H1 (cell line): Measurements from ENCODE around the gene ZPBP2.

Source experiments
- ATF3 ChIP-seq: IDR thresholded peaks from 2 replicates; pipeline ENCODE4 v1.6.1; 2011; ENCODE audit warnings: low read depth, mild to moderate bottlenecking, low read length; ENCODE audit not compliant: insufficient read depth
- CHD7 ChIP-seq: fragments of 300-600 bp; sonication (generic); IDR thresholded peaks from 2 replicates; pipeline ENCODE4 v1.7.1; 2012; ENCODE audit warnings: low read length, moderate library complexity, mild to moderate bottlenecking, inconsistent platforms; ENCODE audit not compliant: insufficient replicate concordance
- EZH2 ChIP-seq: fragments of 200-600 bp; sonication (generic); IDR thresholded peaks from 2 replicates; pipeline ENCODE4 v1.7.1; 2012; ENCODE audit warnings: low read depth, mild to moderate bottlenecking, moderate library complexity, low read length, inconsistent platforms; ENCODE audit not compliant: severe bottlenecking
- RBBP5 ChIP-seq: IDR thresholded peaks from 2 replicates; pipeline ENCODE4 v1.7.1; 2012; ENCODE audit warnings: low read depth, mild to moderate bottlenecking, inconsistent platforms, low read length, moderate library complexity, borderline replicate concordance
- SP2 ChIP-seq: IDR thresholded peaks from 2 replicates; pipeline ENCODE4 v1.6.1; 2012; ENCODE audit warnings: mild to moderate bottlenecking, low read length, inconsistent platforms
- SP4 ChIP-seq: IDR thresholded peaks from 2 replicates; pipeline ENCODE4 v1.6.1; 2012; ENCODE audit warnings: low read length, inconsistent platforms

GRCh38 chr17:39923836-39924690, 56.1 kb downstream of the ZPBP2 start:
- no peak for TF ChIP-seq SP2
- no peak for TF ChIP-seq SP4
- TF ChIP-seq RBBP5, result no peak; the same call in 1 of the 2 replicates
- TF ChIP-seq EZH2, result no peak
- TF ChIP-seq ATF3, result no peak
- TF ChIP-seq CHD7, result no peak
